Myocyte (in vitro differentiated cells): Measurements from ENCODE around the gene LPIN3. TPM values are rescaled to one million over a fixed set of nuclear protein-coding genes. Genes with fewer than 3 reads are reported as not detected.

Source experiments
- DNase-seq: peaks from one replicate; pipeline ENCODE4 v3.0.0-alpha.2; 2012; ENCODE audit warnings: low read depth
- total RNA-seq: library from RNA; depleted of rRNA; stranded (reverse); fragments of >200 nt; gene quantifications from 2 replicates; pipeline ENCODE4 v1.2.3, GENCODE V29; 2014

The LPIN3 gene
- total RNA-seq, 1 donor from 2014 or later, result 7.7 TPM

DNA sequence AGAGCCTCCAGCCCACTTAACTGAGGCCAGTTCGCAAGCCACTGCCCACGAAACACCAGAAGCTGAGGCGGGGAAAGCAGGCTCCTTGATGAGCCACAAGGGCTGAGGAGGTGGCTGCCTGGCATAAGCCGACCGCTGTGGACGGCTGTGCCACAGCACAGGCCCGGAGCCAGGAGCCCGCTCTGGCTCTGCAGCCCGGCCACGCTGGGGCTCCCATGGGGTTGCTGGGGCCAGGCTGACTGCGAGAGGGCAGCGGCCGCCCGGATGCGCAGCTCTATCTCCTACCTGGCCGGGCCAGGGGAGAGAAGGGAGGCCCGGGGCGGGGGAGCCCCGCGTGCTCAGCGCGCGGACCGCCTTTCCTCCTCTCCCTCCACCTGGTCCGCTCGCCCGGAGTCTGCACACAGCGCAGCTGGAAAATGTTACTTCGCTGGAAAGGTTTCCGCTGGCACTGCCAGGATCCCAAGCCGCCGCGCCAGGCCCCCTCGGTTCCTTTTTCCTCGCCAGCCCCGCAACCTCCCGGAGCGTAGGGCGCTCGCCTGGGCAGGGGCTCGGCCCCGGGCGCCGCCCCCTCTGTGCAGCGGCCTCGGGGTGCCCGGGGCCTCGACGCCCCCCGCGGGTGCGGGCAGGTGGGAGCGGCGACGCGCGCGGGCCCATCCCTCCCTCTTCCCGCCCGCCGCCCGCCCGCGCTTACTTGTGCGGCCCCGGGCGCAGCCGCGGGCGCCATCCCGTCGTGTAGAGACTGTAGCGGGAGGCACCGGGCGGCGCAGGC, 25.3 kb downstream of the LPIN3 start:
- no peak for DNase-seq

DNA sequence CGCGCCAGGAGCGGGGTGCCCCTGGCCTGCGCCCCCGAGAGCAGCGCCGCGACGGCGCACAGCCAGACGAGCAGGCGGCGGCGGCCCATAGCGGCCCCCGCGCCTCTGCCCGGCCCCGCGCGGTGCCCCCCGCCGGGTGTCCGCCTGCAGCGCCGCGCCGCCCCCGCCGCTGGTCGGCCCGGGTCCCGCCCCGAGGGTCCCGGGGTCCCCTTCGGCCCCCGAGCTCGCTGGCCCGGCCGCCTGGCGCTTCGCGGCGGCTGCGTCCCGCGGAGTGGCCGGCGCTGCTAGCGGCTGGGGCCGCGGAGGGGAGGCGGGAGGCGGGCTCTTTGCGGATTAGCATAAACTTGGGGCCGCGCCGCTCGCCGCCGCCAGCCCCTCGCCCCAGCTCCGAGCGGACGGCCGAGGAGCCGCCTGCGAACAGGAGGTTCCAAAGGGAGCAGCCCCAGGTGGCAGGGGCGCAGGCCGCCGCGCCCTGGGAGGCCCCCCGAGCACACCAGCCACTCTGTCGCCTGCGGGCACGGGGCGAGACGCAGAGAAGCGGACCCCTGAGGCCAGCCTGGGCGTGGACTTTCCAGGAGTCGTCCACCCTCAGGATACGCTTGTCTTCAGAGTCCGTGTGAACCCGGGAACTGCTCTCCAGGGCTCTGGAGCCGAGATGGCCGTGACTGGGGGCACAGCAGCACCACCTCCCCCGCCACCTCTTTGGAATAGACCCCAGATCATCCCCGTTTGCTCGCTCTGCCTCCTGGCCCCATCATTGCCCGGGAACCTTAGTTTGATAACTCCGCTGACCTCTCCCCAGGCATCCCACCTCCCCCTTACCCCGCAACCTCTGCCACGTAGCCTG, 26.1 kb downstream of the LPIN3 start, which contains the start of gene EMILIN3:
TSS of gene EMILIN3 (minus strand) at position 273 of the 847 bp plus-strand sequence. CDS start at position 89, 184 bp downstream.
- no peak for DNase-seq

- no peak for DNase-seq
Measured at GRCh38 chr20:41367393-41367695, 26.7 kb downstream of the LPIN3 start.

DNA sequence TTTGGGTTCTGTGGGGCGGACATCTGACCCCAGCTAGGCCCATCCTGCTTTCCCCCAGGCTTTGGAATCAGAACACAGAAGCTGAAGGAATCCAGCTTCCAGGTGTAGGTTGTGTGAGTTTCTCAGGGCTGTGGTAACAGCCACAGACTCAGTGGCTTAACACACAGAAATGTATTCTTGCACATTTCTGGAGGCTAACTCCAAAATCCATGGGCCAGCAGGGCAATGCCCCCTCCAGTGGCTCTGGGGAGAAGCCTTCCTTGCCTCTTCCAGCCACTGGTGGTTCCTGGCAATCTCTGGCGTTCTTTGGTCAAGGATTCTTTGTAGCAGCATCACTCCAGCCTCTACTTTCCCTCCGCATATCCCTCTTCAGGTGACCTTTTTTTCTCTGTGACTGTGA, 27.3 kb downstream of the LPIN3 start:
- DNase-seq, result no peak

DNA sequence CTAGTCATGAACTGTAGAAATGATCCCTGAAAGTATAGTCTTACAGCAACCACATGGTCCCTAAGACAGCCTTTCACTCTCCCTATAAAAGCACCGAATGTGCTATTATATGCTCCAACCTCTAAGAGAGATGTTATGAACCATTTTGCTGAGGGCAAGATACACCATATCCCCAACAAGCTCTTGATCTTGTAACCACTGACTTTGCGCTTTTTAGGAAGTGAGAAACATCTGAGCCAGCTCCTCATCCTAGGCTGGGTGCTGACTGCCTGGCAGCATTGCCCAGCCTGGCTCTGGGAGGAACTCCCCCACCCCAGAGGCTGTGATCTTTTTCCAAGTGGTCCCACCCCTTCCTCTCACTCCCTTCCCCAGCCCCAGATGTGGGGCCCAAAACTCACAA, 29.1 kb downstream of the LPIN3 start:
- no peak for DNase-seq

- no peak for DNase-seq
Measured at GRCh38 chr20:41370176-41370575, 29.6 kb downstream of the LPIN3 start.

GRCh38 chr20:41371371-41371770, 30.8 kb downstream of the LPIN3 start:
- no peak for DNase-seq

GRCh38 chr20:41373251-41373783, 32.7 kb downstream of the LPIN3 start:
- no peak for DNase-seq

- DNase-seq, result no peak
Measured at GRCh38 chr20:41373931-41374920, 33.6 kb downstream of the LPIN3 start.

DNA sequence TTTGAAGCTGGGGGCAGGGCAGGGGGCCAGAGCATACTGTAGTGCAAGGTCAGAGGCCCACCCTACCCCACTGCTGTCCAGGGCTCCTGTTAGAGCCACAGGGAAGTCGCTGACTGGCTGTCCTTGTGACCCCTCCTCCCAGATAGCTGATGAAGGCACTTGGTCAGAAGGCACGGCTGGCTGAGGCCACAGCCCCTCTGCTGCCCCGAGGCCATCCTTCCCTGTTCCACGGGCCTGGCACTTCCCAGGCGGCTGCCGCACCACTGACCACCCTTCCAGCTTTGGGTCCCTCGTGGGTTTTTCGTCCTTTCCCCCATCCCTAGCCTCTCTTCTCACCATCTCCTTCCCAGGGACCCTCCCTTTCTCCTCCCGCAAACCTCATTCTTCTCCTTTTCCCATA, 35.2 kb downstream of the LPIN3 start:
- DNase-seq, result no peak

DNA sequence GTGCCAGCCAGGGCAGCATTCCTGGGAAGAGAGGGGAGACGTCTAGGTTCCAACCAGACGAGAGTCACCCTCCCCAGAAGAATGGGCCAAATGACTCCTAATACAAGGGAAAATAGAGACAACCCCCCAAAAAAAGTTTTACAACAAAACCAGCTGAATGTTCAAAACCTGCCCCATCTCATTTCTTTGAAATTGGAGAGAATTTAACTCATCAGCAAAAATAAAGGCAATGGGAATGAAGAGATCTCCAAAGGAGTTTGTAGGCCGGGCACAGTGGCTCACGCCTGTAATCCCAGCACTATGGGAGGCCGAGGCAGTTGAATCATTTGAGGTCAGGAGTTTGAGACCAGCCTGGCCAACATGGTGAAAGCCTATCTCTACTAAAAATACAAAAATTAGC, 35.7 kb downstream of the LPIN3 start:
- DNase-seq, result no peak

- DNase-seq, result no peak
Measured at GRCh38 chr20:41377275-41377674, 36.7 kb downstream of the LPIN3 start.

DNA sequence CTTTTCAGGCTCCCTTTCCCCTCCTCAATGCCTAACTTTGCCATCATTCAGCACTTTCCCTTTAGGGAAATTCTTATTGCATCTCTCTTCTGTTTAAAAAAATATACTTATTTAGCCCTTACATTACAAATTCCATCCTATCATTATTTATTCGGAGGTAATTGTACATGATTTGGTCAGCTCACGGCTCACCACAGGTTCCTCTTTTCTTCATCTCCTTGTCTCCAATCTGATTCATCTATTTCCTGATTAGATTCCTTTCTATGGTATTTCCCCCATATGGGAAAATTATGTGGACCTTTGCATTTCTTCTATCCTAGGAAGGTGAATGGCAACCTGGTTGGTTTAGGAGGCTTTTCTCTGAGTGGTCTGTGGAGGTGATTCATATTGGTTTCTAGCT, 38.9 kb downstream of the LPIN3 start:
- DNase-seq, result no peak

DNA sequence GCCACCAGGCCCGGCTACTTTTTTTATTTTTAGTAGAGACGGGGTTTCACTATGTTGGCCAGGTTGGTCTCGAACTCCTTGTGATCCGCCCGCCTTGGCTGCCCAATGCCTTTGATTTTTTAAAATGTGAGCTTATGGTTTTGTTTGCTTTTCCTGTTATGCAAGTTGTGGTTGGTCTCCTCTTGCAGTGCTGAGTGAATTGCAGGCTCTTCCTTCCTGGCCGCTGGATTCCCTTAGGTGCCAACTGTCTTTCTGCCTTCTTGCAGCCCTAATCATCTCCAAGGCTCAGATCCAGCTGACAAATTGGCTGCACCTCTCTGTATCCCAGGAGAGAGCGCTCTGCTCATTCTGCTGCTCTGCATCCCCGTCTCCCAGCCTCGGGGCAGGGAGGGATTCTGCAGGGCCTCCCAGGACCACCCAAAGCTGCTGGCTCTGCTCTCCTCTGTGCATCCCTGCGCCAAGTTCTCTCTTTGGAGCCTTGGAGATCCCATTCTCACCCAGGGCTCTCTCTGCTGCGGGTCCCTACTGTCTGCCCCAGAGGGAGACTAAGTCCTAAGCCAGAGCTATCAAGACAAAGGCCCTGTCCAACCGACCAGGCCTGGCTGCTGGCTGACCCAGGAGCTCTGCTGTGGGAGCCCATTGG, 40.1 kb downstream of the LPIN3 start:
- no peak for DNase-seq

DNA sequence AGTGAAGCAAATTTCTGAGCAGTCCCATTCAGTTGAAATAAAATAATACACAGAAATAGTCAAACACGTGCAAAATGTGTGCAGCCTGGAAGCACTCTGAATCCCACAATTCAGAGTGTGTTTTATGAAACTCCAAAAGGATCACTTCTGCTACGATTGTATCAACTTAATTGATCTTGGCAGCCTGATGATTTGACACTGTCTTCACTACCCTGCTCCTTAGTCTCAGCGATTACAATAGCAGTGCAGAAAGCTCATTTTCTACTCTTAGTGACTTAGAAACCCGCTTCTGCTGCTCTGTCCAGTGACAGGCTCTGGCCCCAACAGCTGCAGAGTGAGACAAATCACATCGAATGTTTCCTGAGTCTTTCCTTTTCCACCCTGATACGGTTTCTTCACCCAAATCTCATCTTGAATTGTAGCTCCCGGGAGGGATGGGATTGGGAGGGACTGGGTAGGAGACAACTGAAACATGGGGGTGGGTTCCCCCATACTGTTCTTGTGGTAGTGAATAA, 42.2 kb downstream of the LPIN3 start:
- no peak for DNase-seq

- DNase-seq, result no peak
Measured at GRCh38 chr20:41386502-41387427, 46.1 kb downstream of the LPIN3 start.

GRCh38 chr20:41387444-41387851, 46.8 kb downstream of the LPIN3 start:
- no peak for DNase-seq

DNA sequence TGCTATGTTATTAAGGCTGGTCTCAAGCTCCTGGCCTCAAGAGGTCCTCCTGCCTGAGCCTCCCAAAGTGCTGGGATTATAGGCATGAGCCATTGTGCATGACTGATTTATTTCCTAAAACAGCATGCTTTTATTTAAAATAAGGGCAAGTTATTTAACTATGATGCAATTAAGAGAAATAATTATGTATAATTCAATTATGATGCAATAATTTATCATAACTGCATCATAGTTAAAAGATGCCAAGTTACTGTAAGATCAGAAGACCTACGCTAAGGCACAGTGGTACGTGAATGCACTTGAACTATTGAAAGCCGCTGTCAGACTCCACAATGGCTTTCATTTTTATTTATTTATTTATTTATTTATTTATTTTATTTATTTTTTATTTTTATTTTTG, 50.3 kb downstream of the LPIN3 start:
- no peak for DNase-seq

GRCh38 chr20:41391587-41392001, 51.0 kb downstream of the LPIN3 start:
- no peak for DNase-seq
